Stimulated activated CD8-positive, alpha-beta memory T cell treated with anti-CD3 and anti-CD28 coated beads, Interleukin-4, amount 100 ng/mL, for 48 hours (primary cell): ENCODE data around the gene VTCN1.
"Not testable (repeated sequence)": the region's sequence is repeated elsewhere in the genome, so short reads cannot be mapped to it uniquely, and the experiment has no call there.

Experiments
- DNase-seq: peaks from one replicate; pipeline ENCODE4 v3.0.0-alpha.2; 2020

Gene VTCN1

GRCh38 chr1:117161887-117162286 lies 48.8 kb downstream of the VTCN1 start:
- DNase-seq, result no peak

- not testable (repeated sequence) for DNase-seq
These were observed 59.4 kb downstream of the VTCN1 start for GRCh38 chr1:117151305-117151704.

GRCh38 chr1:117150316-117150715 lies 60.4 kb downstream of the VTCN1 start:
- no peak for DNase-seq

GRCh38 chr1:117147856-117148588 lies 62.7 kb downstream of the VTCN1 start:
- DNase-seq, result no peak

- no peak for DNase-seq
These were observed 63.3 kb downstream of the VTCN1 start for GRCh38 chr1:117147341-117147831.

GRCh38 chr1:117146575-117147340 lies 64.0 kb downstream of the VTCN1 start:
- no peak for DNase-seq

GRCh38 chr1:117146072-117146471 lies 64.7 kb downstream of the VTCN1 start:
- no peak for DNase-seq

- no peak for DNase-seq
These were observed 66.9 kb downstream of the VTCN1 start for GRCh38 chr1:117143871-117144270.

GRCh38 chr1:117143172-117143571 lies 67.6 kb downstream of the VTCN1 start:
- DNase-seq, result no peak

- DNase-seq, result no peak
These were observed 68.5 kb downstream of the VTCN1 start for GRCh38 chr1:117142200-117142599.

GRCh38 chr1:117138561-117138960 lies 72.2 kb downstream of the VTCN1 start:
- no peak for DNase-seq

GRCh38 chr1:117138106-117138505 lies 72.6 kb downstream of the VTCN1 start:
- DNase-seq, result no peak

GRCh38 chr1:117137281-117137855 lies 73.4 kb downstream of the VTCN1 start:
- no peak for DNase-seq

GRCh38 chr1:117136749-117137148 lies 74.0 kb downstream of the VTCN1 start:
- DNase-seq, result no peak

GRCh38 chr1:117135329-117135728 lies 75.4 kb downstream of the VTCN1 start:
- no peak for DNase-seq

GRCh38 chr1:117130526-117130925 lies 80.2 kb downstream of the VTCN1 start:
- no peak for DNase-seq

- no peak for DNase-seq
These were observed 82.2 kb downstream of the VTCN1 start for GRCh38 chr1:117128323-117129079.

- no peak for DNase-seq
These were observed 82.9 kb downstream of the VTCN1 start for GRCh38 chr1:117127795-117128194.

- DNase-seq, result no peak
These were observed 86.1 kb downstream of the VTCN1 start for GRCh38 chr1:117124661-117125060.

- no peak for DNase-seq
These were observed 87.5 kb downstream of the VTCN1 start for GRCh38 chr1:117123274-117123673.

- DNase-seq, result no peak
These were observed 88.2 kb downstream of the VTCN1 start for GRCh38 chr1:117122330-117123025.

- DNase-seq, result peak; percentile 89
These were observed 89.0 kb downstream of the VTCN1 start, which contains the start of gene TRIM45 for GRCh38 chr1:117121589-117122329. Gene TRIM45 (minus strand): TSS chr1:117121749. CDS start chr1:117121201, 548 bp downstream.
